AG09309 (cell line): Measurements from ENCODE around the gene BTG2.

Experiments used
- DNase-seq: peaks from one replicate; pipeline ENCODE4 v3.0.0-alpha.2; 2010; ENCODE audit warnings: low read depth
- H3K4me3 ChIP-seq: 2 replicates; pipeline ENCODE4 v1.5.1; 2011; ENCODE audit warnings: mild to moderate bottlenecking, low read depth, low read length, moderate library complexity; ENCODE audit not compliant: control insufficient read depth
- CTCF ChIP-seq: IDR thresholded peaks from 2 replicates; pipeline ENCODE4 v1.5.1; 2011; ENCODE audit warnings: mild to moderate bottlenecking, low read depth, low read length, inconsistent platforms; ENCODE audit not compliant: insufficient read depth, control insufficient read depth; ENCODE audit errors: missing control alignments

The BTG2 gene

GRCh38 chr1:203354246-203354645 is 48.9 kb downstream of the BTG2 start:
- no peak for TF ChIP-seq CTCF
- H3K4me3 ChIP-seq: no peak overlapping the region
- no peak for DNase-seq

- TF ChIP-seq CTCF: peak; percentile 4
- no peak for DNase-seq
- no peak overlapping the region for H3K4me3 ChIP-seq
Measured at GRCh38 chr1:203359010-203359571, 53.8 kb downstream of the BTG2 start.
